Measurements from ENCODE around the gene STAMBP. TPM values are rescaled to one million over a fixed set of nuclear protein-coding genes. Genes with fewer than 3 reads are reported as not detected.

The STAMBP gene
- polyA plus RNA-seq, 3 donors, result 57.4 to 61.7 (median 59.9) TPM

DNA sequence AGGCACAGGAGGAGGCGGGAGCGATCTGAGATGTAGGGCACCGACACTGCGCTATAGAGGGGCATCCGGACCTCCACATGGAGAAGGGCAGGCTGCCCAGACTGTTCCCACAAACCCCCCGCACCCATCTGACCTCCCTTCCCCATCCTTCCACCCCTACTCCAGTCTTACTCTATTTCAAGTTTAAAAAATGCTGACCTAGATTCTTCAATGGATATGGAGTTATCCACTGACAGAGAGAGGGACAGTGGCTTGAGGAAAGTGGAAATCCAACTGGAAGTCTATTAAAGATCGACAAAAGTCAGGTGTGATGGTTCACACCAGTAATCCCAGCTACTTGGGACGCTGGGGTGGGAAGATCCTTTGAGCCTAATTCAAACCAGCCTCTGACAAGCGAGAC is 92.8 kb downstream of the STAMBP start:
- DNase-seq, result no peak

GRCh38 chr2:73922681-73923080 is 93.9 kb downstream of the STAMBP start:
- DNase-seq, result no peak

Other genes with a start within 250 kb of the STAMBP start
- 10 to 100 TPM; 29.7 to 32.3 (median 30.4) TPM for gene NAT8, start 186.5 kb upstream of the STAMBP start, polyA plus RNA-seq (ENCODE audit: insufficient read length in 3 of 3)
- gene TPRKB, start 91.6 kb upstream of the STAMBP start, polyA plus RNA-seq (ENCODE audit: insufficient read length in 3 of 3), result 10 to 100 TPM; 64.8 to 68.1 (median 67.2) TPM
- gene DUSP11, start 48.9 kb upstream of the STAMBP start, polyA plus RNA-seq (ENCODE audit: insufficient read length in 3 of 3), result 10 to 100 TPM; 28.1 to 39.1 (median 35.3) TPM
- not detected for gene C2orf78, start 44.8 kb upstream of the STAMBP start, polyA plus RNA-seq (ENCODE audit: insufficient read length in 3 of 3)
- gene ACTG2, start 64.0 kb downstream of the STAMBP start, polyA plus RNA-seq (ENCODE audit: insufficient read length in 3 of 3), result 1 to 10 TPM in 2 of 3 donors, under 1 TPM in 1; 0.36 to 1.9 (median 1.2) TPM
- gene DGUOK, start 97.9 kb downstream of the STAMBP start, polyA plus RNA-seq (ENCODE audit: insufficient read length in 3 of 3), result 10 to 100 TPM; 62.8 to 65.1 (median 63.6) TPM
- gene TET3, start 155.9 kb downstream of the STAMBP start, polyA plus RNA-seq (ENCODE audit: insufficient read length in 3 of 3), result 10 to 100 TPM; 23.0 to 27.1 (median 26.3) TPM